ENCODE results near the gene USO1. TPM values are rescaled to one million over a fixed set of nuclear protein-coding genes. Genes with fewer than 3 reads are reported as not detected.

The USO1 gene
- total and polyA plus RNA-seq, 9 of the 15 experiments (the other 6 are each of a cell fraction or from before 2014, with no cell fraction given), result 19.3 to 97.8 (median 48.5) TPM

DNA sequence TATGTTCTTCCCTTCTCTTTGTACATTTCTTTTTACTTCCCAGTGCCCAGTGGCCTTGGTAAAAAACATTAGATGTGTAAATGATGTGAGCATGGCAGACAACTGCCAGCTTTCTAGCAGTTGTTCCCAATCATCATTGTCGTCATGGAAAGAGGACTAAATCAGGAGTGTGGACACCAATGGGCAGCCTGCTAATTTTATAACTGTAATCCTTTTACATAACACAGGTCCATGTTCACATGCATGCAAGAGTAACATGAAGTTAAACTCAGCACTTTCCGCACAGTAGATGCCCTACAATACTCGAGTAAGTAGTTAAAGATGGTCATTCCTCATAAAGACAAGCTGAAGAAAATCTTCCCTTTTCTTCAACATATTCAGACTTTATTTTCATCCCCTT, 27.8 kb upstream of the USO1 start:
- no peak for ATAC-seq
- 69% methylated on average over 3 of the region's 3 CpGs for WGBS (ENCODE audit: insufficient coverage, low coverage, missing lambda C conversion rate)
- H3K36me3 ChIP-seq (ENCODE audit: control insufficient read depth, insufficient read depth, low read length), result no peaks in the 10 kb centered on the region; the same call in 2 of the 3 replicates
- in situ Hi-C loops (cut with MboI), result no loop called here
- no peak overlapping the region for H3K4me2 ChIP-seq (ENCODE audit: insufficient read depth, low read length)
- intact Hi-C loops (cut with micrococcal nuclease), result no loop called here
- no peaks in the 10 kb centered on the region for H3K9me1 ChIP-seq (ENCODE audit: control insufficient read depth, insufficient read depth, low read length)
- H3K79me2 ChIP-seq (ENCODE audit: control insufficient read depth, insufficient read depth, low read length), result no peaks in the 10 kb centered on the region
- H3K4me1 ChIP-seq (replicated peaks in 1 of 2; ENCODE audit: control insufficient read depth in 2 of 2, insufficient read depth in 2 of 2, low read length in 2 of 2), result peaks cover 6 to 8% of the 10 kb centered on the region in 2 experiments; a peak in 2 of 5 replicates
- DNase-seq (ENCODE audit: extremely low read depth in 1 of 4, low spot score in 3 of 4), result no peak
- no peak overlapping the region for H3K4me3 ChIP-seq
- no peak for FAIRE-seq
- no peaks in the 10 kb centered on the region for H4K20me1 ChIP-seq (replicated peaks; ENCODE audit: control insufficient read depth, insufficient read depth, low read length)
- no TSS peak for BruUV-seq (replicated peaks)
- no peak overlapping the region for H2AFZ ChIP-seq (ENCODE audit: low read depth, low read length)
- H3K9me3 ChIP-seq (replicated peaks; ENCODE audit: control insufficient read depth, insufficient read depth, low read depth, low read length), result no peaks in the 10 kb centered on the region
- no peak overlapping the region for H3K27ac ChIP-seq (ENCODE audit: extremely low read depth, low read depth, low read length)
- H3K9ac ChIP-seq (ENCODE audit: insufficient read depth in 1 of 2, low read depth in 2 of 2, low read length in 2 of 2), result no peak overlapping the region
- TF ChIP-seq YY1 (IDR thresholded peaks at IDR 0.05; ENCODE audit: borderline replicate concordance in 1 of 3, control insufficient read depth in 1 of 3, extremely low read depth in 1 of 3, insufficient read depth in 3 of 3, insufficient read length in 1 of 3, insufficient replicate concordance in 2 of 3, low read depth in 1 of 3, low read length in 2 of 3) (no peak), GABPB1 (CRISPR knock-in tag; IDR thresholded peaks at IDR 0.05) (no peak), ZNF253 (CRISPR knock-in tag; conservative IDR thresholded peaks at IDR 0.05) (no peak), BRD9 (IDR thresholded peaks at IDR 0.05; ENCODE audit: low read depth, partially characterized antibody) (no peak), CBX2 (IDR thresholded peaks at IDR 0.05; ENCODE audit: insufficient read depth, low read length, poor library complexity, severe bottlenecking) (no peak)
- TF ChIP-seq, protein P1, sequence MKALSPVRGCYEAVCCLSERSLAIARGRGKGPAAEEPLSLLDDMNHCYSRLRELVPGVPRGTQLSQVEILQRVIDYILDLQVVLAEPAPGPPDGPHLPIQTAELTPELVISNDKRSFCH (CRISPR knock-in tag; IDR thresholded peaks at IDR 0.05), result no peak
- TF ChIP-seq, protein P1 (tag; IDR thresholded peaks at IDR 0.05), result no peak
- TF ChIP-seq, protein P2, sequence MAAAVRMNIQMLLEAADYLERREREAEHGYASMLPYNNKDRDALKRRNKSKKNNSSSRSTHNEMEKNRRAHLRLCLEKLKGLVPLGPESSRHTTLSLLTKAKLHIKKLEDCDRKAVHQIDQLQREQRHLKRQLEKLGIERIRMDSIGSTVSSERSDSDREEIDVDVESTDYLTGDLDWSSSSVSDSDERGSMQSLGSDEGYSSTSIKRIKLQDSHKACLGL (CRISPR knock-in tag; IDR thresholded peaks at IDR 0.05; ENCODE audit: borderline replicate concordance, poor library complexity, severe bottlenecking), result no peak
- TF ChIP-seq, protein P3, sequence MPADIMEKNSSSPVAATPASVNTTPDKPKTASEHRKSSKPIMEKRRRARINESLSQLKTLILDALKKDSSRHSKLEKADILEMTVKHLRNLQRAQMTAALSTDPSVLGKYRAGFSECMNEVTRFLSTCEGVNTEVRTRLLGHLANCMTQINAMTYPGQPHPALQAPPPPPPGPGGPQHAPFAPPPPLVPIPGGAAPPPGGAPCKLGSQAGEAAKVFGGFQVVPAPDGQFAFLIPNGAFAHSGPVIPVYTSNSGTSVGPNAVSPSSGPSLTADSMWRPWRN (IDR thresholded peaks at IDR 0.05; ENCODE audit: low read depth), result no peak
- H3K27me3 ChIP-seq (ENCODE audit: control insufficient read depth in 2 of 2, insufficient read depth in 2 of 2, low read length in 2 of 2), result no peaks in the 10 kb centered on the region
- ChIA-PET CTCF (ENCODE audit: low intra/inter-chr PET ratio) (no interaction called here), POLR2A (interaction anchor here (0.9 kb wide), 1 partner anchor 13 kb away, joined by 3 read pairs; no protein-coding TSS in a partner anchor)
